Measurements from ENCODE around the gene PAGE2.
"Not testable (repeated sequence)": the region's sequence is repeated elsewhere in the genome, so short reads cannot be mapped to it uniquely, and the experiment has no call there.

PAGE2 gene

GRCh38 chrX:55123900-55124299 is 35.1 kb downstream of the PAGE2 start:
- DNase-seq (ENCODE audit: low spot score): no peak

- no peak for DNase-seq (ENCODE audit: low spot score)
Measured at GRCh38 chrX:55127692-55128091, 38.9 kb downstream of the PAGE2 start.

GRCh38 chrX:55129361-55129760 is 40.5 kb downstream of the PAGE2 start:
- no peak for DNase-seq (ENCODE audit: low spot score)

- no peak for DNase-seq (ENCODE audit: low spot score)
Measured at GRCh38 chrX:55130481-55130880, 41.7 kb downstream of the PAGE2 start.

- no peak for DNase-seq (ENCODE audit: low spot score)
Measured at GRCh38 chrX:55132416-55132815, 43.6 kb downstream of the PAGE2 start.

- no peak for DNase-seq (ENCODE audit: low spot score)
Measured at GRCh38 chrX:55135171-55135570, 46.4 kb downstream of the PAGE2 start.

- DNase-seq (ENCODE audit: low spot score): not testable (repeated sequence)
Measured at GRCh38 chrX:55140800-55141199, 52.0 kb downstream of the PAGE2 start.
